T-helper 17 cell (primary cell): ENCODE results near the gene DHX35. TPM values are rescaled to one million over a fixed set of nuclear protein-coding genes. Genes with fewer than 3 reads are reported as not detected.

Experiments
- ATAC-seq: fragments of 150-1000 bp; cut with Tn5 transposase; 2 replicates; pipeline ENCODE4 v1.10.0; 2021; ENCODE audit warnings: mild to moderate bottlenecking, moderate library complexity
- DNase-seq, 3 donors: peaks; one replicate each; pipeline versions ENCODE4 v3.0.0 to v3.0.0-alpha.2; 2020 to 2021
- H3K9me3 ChIP-seq: one replicate; pipeline ENCODE4 v1.7.0; 2013; ENCODE audit warnings: low read length, mild to moderate bottlenecking; ENCODE audit not compliant: control insufficient read depth, poor library complexity, severe bottlenecking
- H3K27ac Mint-ChIP-seq: one replicate; pipeline ENCODE4 v1.8.0; 2022; ENCODE audit warnings: mild to moderate bottlenecking, moderate library complexity, mixed read lengths
- H3K27me3 Mint-ChIP-seq: one replicate; pipeline ENCODE4 v1.8.0; 2022; ENCODE audit warnings: mixed read lengths
- H3K36me3 Mint-ChIP-seq: one replicate; pipeline ENCODE4 v1.8.0; 2022; ENCODE audit warnings: low read depth, mixed read lengths
- H3K4me1 Mint-ChIP-seq: one replicate; pipeline ENCODE4 v1.8.0; 2022; ENCODE audit warnings: mild to moderate bottlenecking, mixed read lengths
- H3K4me3 Mint-ChIP-seq: one replicate; pipeline ENCODE4 v1.8.0; 2022; ENCODE audit warnings: mild to moderate bottlenecking, moderate library complexity, mixed read lengths
- total RNA-seq, 4 donors: library from RNA in 2 of 4; stranded (reverse) in 2 of 4; gene quantifications; one replicate each; pipeline ENCODE4 v1.2.3 and lab custom pipeline; 2022 to 2026

Gene DHX35
- total RNA-seq (1 to 10 TPM; 8.0 to 9.9 TPM), total RNA-seq (lab: John Stamatoyannopoulos, UW) (21.6 to 37.3 reads per million in 2 donors)

GRCh38 chr20:38962044-38962927, at the start of gene DHX35:
Gene DHX35, plus strand, starts transcription at chr20:38962344. Its CDS starts 24 bp downstream, at chr20:38962368.
- peak within 1 kb of the TSS; percentile 93 for H3K4me3 Mint-ChIP-seq
- H3K4me1 Mint-ChIP-seq = peaks cover 18% of the 10 kb centered on the region
- peak within 1 kb of the TSS; percentile 94 for H3K27ac Mint-ChIP-seq
- DNase-seq (peak; percentile 98 to 99 (median 99)), ATAC-seq (peak; percentile 99)
- H3K36me3 Mint-ChIP-seq = peaks cover 2% of the 10 kb centered on the region
- no peaks in the 10 kb centered on the region for H3K27me3 Mint-ChIP-seq
- H3K9me3 ChIP-seq = no peaks in the 10 kb centered on the region

GRCh38 chr20:38915355-38915754, 46.8 kb upstream of the DHX35 start:
- no peaks in the 10 kb centered on the region for H3K9me3 ChIP-seq
- H3K4me3 Mint-ChIP-seq = no peak overlapping the region
- H3K27ac Mint-ChIP-seq = no peak overlapping the region

GRCh38 chr20:38917657-38918056, 44.5 kb upstream of the DHX35 start:
- Mint-ChIP-seq H3K4me1 (no peaks in the 10 kb centered on the region), H3K4me3 (no peak overlapping the region), H3K27me3 (no peaks in the 10 kb centered on the region), H3K27ac (peak overlapping the region; percentile 6), H3K36me3 (peaks cover 7% of the 10 kb centered on the region)
- no peak for ATAC-seq
- no peaks in the 10 kb centered on the region for H3K9me3 ChIP-seq
- no peak for DNase-seq

More at GRCh38 chr20:38915355-38915754, 46.8 kb upstream of the DHX35 start:
- DNase-seq (no peak), ATAC-seq (no peak)
- Mint-ChIP-seq H3K27me3 (no peaks in the 10 kb centered on the region), H3K4me1 (no peaks in the 10 kb centered on the region), H3K36me3 (peaks cover 7% of the 10 kb centered on the region)

- DNase-seq = no peak
- H3K9me3 ChIP-seq = no peaks in the 10 kb centered on the region
- no peak overlapping the region for H3K27ac Mint-ChIP-seq
- peaks cover 7% of the 10 kb centered on the region for H3K36me3 Mint-ChIP-seq
- no peaks in the 10 kb centered on the region for H3K27me3 Mint-ChIP-seq
- peak overlapping the region; percentile 5 for H3K4me3 Mint-ChIP-seq
- no peaks in the 10 kb centered on the region for H3K4me1 Mint-ChIP-seq
- no peak for ATAC-seq
Observed at GRCh38 chr20:38918172-38918571, 44.0 kb upstream of the DHX35 start.

- DNase-seq (no peak), ATAC-seq (no peak)
- Mint-ChIP-seq H3K27ac (no peak overlapping the region), H3K36me3 (peaks cover 5% of the 10 kb centered on the region), H3K4me3 (no peak overlapping the region), H3K27me3 (no peaks in the 10 kb centered on the region), H3K4me1 (no peaks in the 10 kb centered on the region)
- no peaks in the 10 kb centered on the region for H3K9me3 ChIP-seq
Observed at GRCh38 chr20:38919683-38920082, 42.5 kb upstream of the DHX35 start.

- Mint-ChIP-seq H3K36me3 (peaks cover 5% of the 10 kb centered on the region), H3K4me3 (no peak overlapping the region)
- ATAC-seq = no peak
Observed at GRCh38 chr20:38920411-38920810, 41.7 kb upstream of the DHX35 start.

GRCh38 chr20:38920851-38921250, 41.3 kb upstream of the DHX35 start:
- Mint-ChIP-seq H3K4me3 (no peak overlapping the region), H3K4me1 (peaks cover 6% of the 10 kb centered on the region), H3K27ac (no peak overlapping the region), H3K27me3 (no peaks in the 10 kb centered on the region), H3K36me3 (peaks cover 5% of the 10 kb centered on the region)
- DNase-seq (no peak), ATAC-seq (no peak)
- H3K9me3 ChIP-seq = no peaks in the 10 kb centered on the region

More at GRCh38 chr20:38920411-38920810, 41.7 kb upstream of the DHX35 start:
- H3K9me3 ChIP-seq = no peaks in the 10 kb centered on the region
- Mint-ChIP-seq H3K4me1 (peaks cover 3% of the 10 kb centered on the region), H3K27ac (no peak overlapping the region), H3K27me3 (no peaks in the 10 kb centered on the region)
- no peak for DNase-seq

- Mint-ChIP-seq H3K4me1 (peaks cover 12% of the 10 kb centered on the region), H3K27me3 (no peaks in the 10 kb centered on the region), H3K4me3 (peak overlapping the region; percentile 61), H3K36me3 (no peaks in the 10 kb centered on the region), H3K27ac (no peak overlapping the region)
- no peaks in the 10 kb centered on the region for H3K9me3 ChIP-seq
- DNase-seq (no peak), ATAC-seq (no peak)
Observed at GRCh38 chr20:38924718-38925117, 37.4 kb upstream of the DHX35 start.

GRCh38 chr20:38926142-38926933, 35.8 kb upstream of the DHX35 start, which contains the start of gene FAM83D:
Gene FAM83D, plus strand, starts transcription at chr20:38926417. Its CDS starts 26 bp downstream, at chr20:38926443.
- H3K36me3 Mint-ChIP-seq = no peaks in the 10 kb centered on the region
- peak; percentile 96 for ATAC-seq

GRCh38 chr20:38926934-38927616, 35.1 kb upstream of the DHX35 start:
- DNase-seq = no peak
- peak overlapping the region; percentile 6 for H3K27ac Mint-ChIP-seq
- no peaks in the 10 kb centered on the region for H3K9me3 ChIP-seq
- no peak for ATAC-seq
- peaks cover 17% of the 10 kb centered on the region for H3K4me1 Mint-ChIP-seq
- H3K27me3 Mint-ChIP-seq = no peaks in the 10 kb centered on the region
- no peaks in the 10 kb centered on the region for H3K36me3 Mint-ChIP-seq
- H3K4me3 Mint-ChIP-seq = peak overlapping the region; percentile 84

More at GRCh38 chr20:38926142-38926933, 35.8 kb upstream of the DHX35 start, which contains the start of gene FAM83D:
- no peaks in the 10 kb centered on the region for H3K27me3 Mint-ChIP-seq
- peak within 1 kb of the TSS; percentile 75 for H3K27ac Mint-ChIP-seq
- no peaks in the 10 kb centered on the region for H3K9me3 ChIP-seq
- peak within 1 kb of the TSS; percentile 84 for H3K4me3 Mint-ChIP-seq
- H3K4me1 Mint-ChIP-seq = peaks cover 17% of the 10 kb centered on the region
- peak; percentile 86 to 93 (median 92) for DNase-seq

GRCh38 chr20:38927902-38928578, 34.1 kb upstream of the DHX35 start:
- no peaks in the 10 kb centered on the region for H3K9me3 ChIP-seq
- no peak for ATAC-seq
- Mint-ChIP-seq H3K4me1 (peaks cover 17% of the 10 kb centered on the region), H3K27ac (peak overlapping the region; percentile 6), H3K36me3 (no peaks in the 10 kb centered on the region), H3K27me3 (no peaks in the 10 kb centered on the region), H3K4me3 (peak overlapping the region; percentile 84)
- no peak for DNase-seq

- no peak overlapping the region for H3K4me3 Mint-ChIP-seq
- no peak overlapping the region for H3K27ac Mint-ChIP-seq
- DNase-seq = no peak
- no peaks in the 10 kb centered on the region for H3K36me3 Mint-ChIP-seq
- H3K9me3 ChIP-seq = no peaks in the 10 kb centered on the region
- no peak for ATAC-seq
- no peaks in the 10 kb centered on the region for H3K27me3 Mint-ChIP-seq
- H3K4me1 Mint-ChIP-seq = peaks cover 13% of the 10 kb centered on the region
Observed at GRCh38 chr20:38930242-38930569, 31.9 kb upstream of the DHX35 start.
